Endothelial cell of umbilical vein (primary cell): Measurements from ENCODE around the gene GDF2. TPM values are rescaled to one million over a fixed set of nuclear protein-coding genes. Genes with fewer than 3 reads are reported as not detected.

Source experiments
- BruUV-seq: library from RNA; stranded (reverse); fragments of 400-500 nt; replicated peaks from 2 replicates; lab custom pipeline; 2021; lab: Mats Ljungman, UMichigan
- CTCF ChIA-PET: fragments of 300-600, 350-600 bp; sonication (Branson Sonifier 250); formaldehyde crosslinking; loops from one replicate; lab custom pipeline; 2021; ENCODE audit warnings: antibody characterized with exemption, inconsistent platforms; lab: Charles Lee
- POLR2A ChIA-PET: fragments of 300-600, 350-600 bp; sonication (Branson Sonifier 250); formaldehyde crosslinking; loops from one replicate; lab custom pipeline; 2021; ENCODE audit warnings: antibody characterized with exemption, inconsistent platforms; lab: Charles Lee
- DNase-seq: peaks from one replicate; pipeline ENCODE4 v3.0.0-alpha.2; 2011; ENCODE audit warnings: low read depth, low spot score
- FAIRE-seq: peaks from 2 replicates; lab custom pipeline; 2011; peaks lifted over from hg19 to GRCh38; lab: Jason Lieb, UNC
- H2AFZ ChIP-seq: 2 replicates; pipeline ENCODE4 v1.6.0; 2012; ENCODE audit warnings: low read depth, low read length, control low read depth, inconsistent platforms
- H3K27ac ChIP-seq: 2 replicates; pipeline ENCODE4 v1.5.1; 2011; ENCODE audit warnings: low read depth, mild to moderate bottlenecking, control low read depth, low read length, moderate library complexity; ENCODE audit not compliant: insufficient read depth
- H3K27me3 ChIP-seq, 2 experiments: 2 replicates each; pipeline versions ENCODE4 v1.6.0 to v1.6.1; 2011; ENCODE audit warnings: low read length in 2 of 2, mixed read lengths in 1 of 2; ENCODE audit not compliant: control insufficient read depth in 2 of 2, insufficient read depth in 2 of 2
- H3K36me3 ChIP-seq, 2 experiments: 2 replicates in 1 of 2; 3 replicates in 1 of 2; pipeline ENCODE4 v1.5.1; 2011; ENCODE audit warnings: low read length in 2 of 2, mild to moderate bottlenecking in 1 of 2, moderate library complexity in 1 of 2; ENCODE audit not compliant: control insufficient read depth in 2 of 2, insufficient read depth in 2 of 2; ENCODE audit errors: extremely low read depth in 1 of 2
- H3K4me1 ChIP-seq: 3 replicates; pipeline ENCODE4 v1.5.1; 2011; ENCODE audit warnings: mild to moderate bottlenecking, low read length; ENCODE audit not compliant: control insufficient read depth, insufficient read depth; ENCODE audit errors: extremely low read depth
- H3K4me2 ChIP-seq: 2 replicates; pipeline ENCODE4 v1.6.1; 2011; ENCODE audit warnings: low read length, control low read depth, mixed read lengths; ENCODE audit not compliant: insufficient read depth
- H3K4me3 ChIP-seq, 3 experiments: fragments of 200-600 bp in 1 of 3; sonication (generic), shearing (Covaris generic) in 1 of 3; replicated peaks in 1 of 3; 2 replicates each; pipeline ENCODE4 v1.5.1; 2011 to 2016; ENCODE audit warnings: control low read depth in 3 of 3, low read length in 3 of 3, mild to moderate bottlenecking in 2 of 3, inconsistent platforms in 1 of 3, low read depth in 1 of 3, moderate library complexity in 1 of 3; ENCODE audit not compliant: insufficient read depth in 1 of 3
- H3K79me2 ChIP-seq: 2 replicates; pipeline ENCODE4 v1.6.0; 2012; ENCODE audit warnings: low read length, inconsistent platforms; ENCODE audit not compliant: control insufficient read depth, insufficient read depth
- H3K9ac ChIP-seq: replicated peaks from 2 replicates; pipeline ENCODE3; 2011; ENCODE audit warnings: low read length, control low read depth; ENCODE audit not compliant: insufficient read depth; ENCODE audit errors: extremely low read depth
- H3K9me1 ChIP-seq: replicated peaks from 3 replicates; pipeline ENCODE4 v1.6.0; 2011; ENCODE audit warnings: mild to moderate bottlenecking, low read length; ENCODE audit not compliant: control insufficient read depth, insufficient read depth; ENCODE audit errors: extremely low read depth
- H3K9me3 ChIP-seq: replicated peaks from 2 replicates; pipeline ENCODE4 v1.5.1; 2012; ENCODE audit warnings: low read length, inconsistent platforms; ENCODE audit not compliant: control insufficient read depth, insufficient read depth
- H4K20me1 ChIP-seq: replicated peaks from 2 replicates; pipeline ENCODE3; 2011; ENCODE audit warnings: mild to moderate bottlenecking, low read length; ENCODE audit not compliant: control insufficient read depth, insufficient read depth; ENCODE audit errors: extremely low read depth
- CTCF ChIP-seq, 2 donors: IDR thresholded peaks; 1 replicate in 1 of 2; 2 replicates in 1 of 2; pipeline ENCODE4 v1.5.1; 2011; ENCODE audit warnings: low read length in 2 of 2, mild to moderate bottlenecking in 2 of 2, moderate library complexity in 2 of 2, control low read depth in 1 of 2, inconsistent platforms in 1 of 2, low read depth in 1 of 2; ENCODE audit not compliant: insufficient read depth in 1 of 2; ENCODE audit errors: extremely low read depth in 1 of 2
- EZH2 ChIP-seq: IDR thresholded peaks from 2 replicates; pipeline ENCODE4 v1.6.1; 2012; ENCODE audit warnings: borderline replicate concordance, low read depth, mild to moderate bottlenecking, moderate library complexity, low read length, inconsistent platforms; ENCODE audit not compliant: severe bottlenecking
- FOS ChIP-seq: IDR thresholded peaks from 2 replicates; pipeline ENCODE4 v1.6.1; 2011; ENCODE audit warnings: mild to moderate bottlenecking, low read length, moderate library complexity, borderline replicate concordance; ENCODE audit not compliant: insufficient read depth
- GATA2 ChIP-seq: IDR thresholded peaks from 2 replicates; pipeline ENCODE4 v1.7.0; 2011; ENCODE audit warnings: low read depth, mild to moderate bottlenecking, moderate library complexity, mixed read lengths, low read length; ENCODE audit not compliant: insufficient read length, insufficient read depth
- JUN ChIP-seq: IDR thresholded peaks from 2 replicates; pipeline ENCODE4 v1.6.1; 2011; ENCODE audit warnings: borderline replicate concordance, low read depth; ENCODE audit not compliant: insufficient read length, insufficient read depth
- MAX ChIP-seq: IDR thresholded peaks from 2 replicates; pipeline ENCODE4 v1.6.1; 2011; ENCODE audit not compliant: insufficient read depth, insufficient read length
- MYC ChIP-seq: IDR thresholded peaks from one replicate; pipeline ENCODE4 v1.6.1; 2011; ENCODE audit warnings: mild to moderate bottlenecking, low read depth, low read length
- POLR2A ChIP-seq: IDR thresholded peaks from 2 replicates; pipeline ENCODE4 v1.6.1; 2012; ENCODE audit warnings: low read depth, mild to moderate bottlenecking, control low read depth, low read length
- POLR2AphosphoS5 ChIP-seq: IDR thresholded peaks from 2 replicates; pipeline ENCODE4 v1.6.1; 2012; ENCODE audit warnings: low read depth, mild to moderate bottlenecking, control low read depth, low read length, moderate library complexity; ENCODE audit not compliant: insufficient read depth
- dilution Hi-C: fragments of 300-500 bp; cut with MboI; formaldehyde crosslinking; loops from one replicate; pipeline ENCODE4 v1.15.0; 2019; ENCODE audit warnings: low sequenced_read_pairs; ENCODE audit not compliant: extremely low pct_ligation_motif_present
- intact Hi-C: fragments of 100-400 bp; cut with micrococcal nuclease; formaldehyde crosslinking; loops from one replicate; pipeline ENCODE4 v1.10.0; 2022
- polyA plus RNA-seq, 4 experiments: library from polyadenylated mRNA; depleted of rRNA in 3 of 4; stranded (reverse) in 3 of 4; unstranded in 1 of 4; fragments of >200 nt; gene quantifications; 2 replicates each; pipeline versions ENCODE4 v1.2.1 to v1.2.3, GENCODE V29; 2011 to 2012; ENCODE audit warnings: missing spikeins in 1 of 4
- total RNA-seq: library from RNA; stranded (reverse); gene quantifications from 2 replicates; pipeline ENCODE4 v1.2.3, GENCODE V29; 2021

The GDF2 gene
- total and polyA plus RNA-seq, 2 donors (not counting 3 experiments of a cell fraction or from before 2014, with no cell fraction given), result not detected

GRCh38 chr10:47325303-47326291 lies 3.3 kb downstream of the GDF2 start:
- no peak for FAIRE-seq
- intact Hi-C loops, result no loop called here
- dilution Hi-C loops, result no loop called here

GRCh38 chr10:47326306-47326926 lies 4.2 kb downstream of the GDF2 start:
- no TSS peak for BruUV-seq
- no peaks in the 10 kb centered on the region for H4K20me1 ChIP-seq
- intact Hi-C loops (no loop called here), dilution Hi-C loops (no loop called here)
- no peak overlapping the region for H3K4me3 ChIP-seq
- DNase-seq (no peak), FAIRE-seq (no peak)
- H3K27ac ChIP-seq, result no peak overlapping the region
- H3K79me2 ChIP-seq, result no peaks in the 10 kb centered on the region
- H3K9ac ChIP-seq, result no peak overlapping the region
- H3K9me1 ChIP-seq, result no peaks in the 10 kb centered on the region
- TF ChIP-seq GATA2 (no peak), JUN (no peak), CTCF (IDR thresholded peaks at IDR 0.05; ENCODE audit: extremely low read depth in 1 of 2, insufficient read depth in 1 of 2, low read depth in 1 of 2, low read length in 2 of 2) (no peak), FOS (no peak), POLR2A (no peak), POLR2AphosphoS5 (no peak), EZH2 (no peak), MAX (no peak), MYC (no peak)
- peaks cover 2 to 3% of the 10 kb centered on the region in 2 experiments for H3K27me3 ChIP-seq
- CTCF ChIA-PET, result no interaction called here
- no peak overlapping the region for H3K4me2 ChIP-seq
- no peaks in the 10 kb centered on the region for H3K9me3 ChIP-seq
- POLR2A ChIA-PET, result no interaction called here
- H2AFZ ChIP-seq, result no peak overlapping the region
- H3K36me3 ChIP-seq, result no peaks in the 10 kb centered on the region
- no peaks in the 10 kb centered on the region for H3K4me1 ChIP-seq

More at GRCh38 chr10:47325303-47326291, 3.3 kb downstream of the GDF2 start:
- H3K27me3 ChIP-seq, result peaks cover 2 to 3% of the 10 kb centered on the region in 2 experiments
- no peak overlapping the region for H3K27ac ChIP-seq
- no TSS peak for BruUV-seq
- no peak overlapping the region for H3K4me2 ChIP-seq
- ChIA-PET CTCF (no interaction called here), POLR2A (no interaction called here)
- no peak for TF ChIP-seq EZH2
- no peak for TF ChIP-seq MAX
- no peak for TF ChIP-seq POLR2AphosphoS5
- no peak for TF ChIP-seq MYC
- TF ChIP-seq FOS, result no peak
- no peaks in the 10 kb centered on the region for H3K9me1 ChIP-seq
- no peaks in the 10 kb centered on the region for H4K20me1 ChIP-seq
- no peaks in the 10 kb centered on the region for H3K79me2 ChIP-seq
- no peaks in the 10 kb centered on the region for H3K9me3 ChIP-seq
- H3K4me1 ChIP-seq, result no peaks in the 10 kb centered on the region
- no peak overlapping the region for H2AFZ ChIP-seq
- no peak for DNase-seq
- H3K36me3 ChIP-seq, result no peaks in the 10 kb centered on the region
- H3K9ac ChIP-seq, result no peak overlapping the region
- H3K4me3 ChIP-seq, result no peak overlapping the region
